GM21529 (cell line): ENCODE measurements around the gene PRKAR1B.

Source experiments
- ATAC-seq: cut with Tn5 transposase; IDR thresholded peaks from one replicate; pipeline ENCODE4 v1.9.1; 2021; ENCODE audit not compliant: unreplicated experiment

PRKAR1B gene

GRCh38 chr7:514651-515598 lies 212.2 kb downstream of the PRKAR1B start:
- ATAC-seq, result no peak

GRCh38 chr7:514242-514641 lies 212.8 kb downstream of the PRKAR1B start:
- ATAC-seq, result no peak

- ATAC-seq, result no peak
These were observed 213.4 kb downstream of the PRKAR1B start for GRCh38 chr7:513521-514166.

GRCh38 chr7:512541-513311 lies 214.4 kb downstream of the PRKAR1B start:
- no peak for ATAC-seq

GRCh38 chr7:512146-512510 lies 215.0 kb downstream of the PRKAR1B start:
- no peak for ATAC-seq

GRCh38 chr7:511476-512145 lies 215.5 kb downstream of the PRKAR1B start:
- no peak for ATAC-seq

GRCh38 chr7:510782-511281 lies 216.2 kb downstream of the PRKAR1B start:
- no peak for ATAC-seq

GRCh38 chr7:510131-510481 lies 217.0 kb downstream of the PRKAR1B start:
- no peak for ATAC-seq

GRCh38 chr7:509426-510130 lies 217.5 kb downstream of the PRKAR1B start:
- no peak for ATAC-seq

- no peak for ATAC-seq
These were observed 218.5 kb downstream of the PRKAR1B start for GRCh38 chr7:508461-509170.

- ATAC-seq, result no peak
These were observed 219.3 kb downstream of the PRKAR1B start for GRCh38 chr7:507623-508300.

- no peak for ATAC-seq
These were observed 220.0 kb downstream of the PRKAR1B start for GRCh38 chr7:506921-507622.

GRCh38 chr7:506391-506831 lies 220.7 kb downstream of the PRKAR1B start:
- ATAC-seq, result no peak

- no peak for ATAC-seq
These were observed 221.9 kb downstream of the PRKAR1B start for GRCh38 chr7:505171-505570.

- no peak for ATAC-seq
These were observed 222.6 kb downstream of the PRKAR1B start for GRCh38 chr7:504221-505111.

- ATAC-seq, result no peak
These were observed 223.4 kb downstream of the PRKAR1B start for GRCh38 chr7:503575-504111.

GRCh38 chr7:502296-502695 lies 224.8 kb downstream of the PRKAR1B start:
- no peak for ATAC-seq
